ENCODE data around the gene CLEC17A.

- no peak for TF ChIP-seq CTCF (IDR thresholded peaks at IDR 0.05)
- no peak for TF ChIP-seq POLR2A (IDR thresholded peaks at IDR 0.05)
Observed at GRCh38 chr19:14575428-14575980, 7.4 kb upstream of the CLEC17A start.
